WTC11 (cell line): ENCODE results near the gene DRC3. TPM values are rescaled to one million over a fixed set of nuclear protein-coding genes. Genes with fewer than 3 reads are reported as not detected.

Source experiments
- ARID4B ChIP-seq: sonication (generic); formaldehyde crosslinking; IDR thresholded peaks from 2 replicates; pipeline ENCODE4 v1.8.0; 2023; ENCODE audit warnings: missing genetic modification reagents, mild to moderate bottlenecking, borderline replicate concordance
- CBFB ChIP-seq: sonication (generic); formaldehyde crosslinking; IDR thresholded peaks from 2 replicates; pipeline ENCODE4 v1.8.1; 2022; ENCODE audit warnings: mild to moderate bottlenecking, low read depth, missing genetic modification reagents
- CDX4 ChIP-seq: fragments of 250-450 bp; sonication (Bioruptor Pico); IDR thresholded peaks from 2 replicates; pipeline ENCODE4 v1.9.0; 2021; ENCODE audit warnings: moderate library complexity, mild to moderate bottlenecking, inconsistent platforms, borderline replicate concordance
- CTCF ChIP-seq: fragments of 200-600 bp; IDR thresholded peaks from 2 replicates; pipeline ENCODE4 v1.8.0; 2022; ENCODE audit warnings: antibody characterized with exemption
- E2F1 ChIP-seq: sonication (generic); formaldehyde crosslinking; IDR thresholded peaks from 2 replicates; pipeline ENCODE4 v1.8.0; 2022; ENCODE audit warnings: mild to moderate bottlenecking, missing genetic modification reagents
- E2F4 ChIP-seq: sonication (generic); formaldehyde crosslinking; IDR thresholded peaks from 2 replicates; pipeline ENCODE4 v1.8.1; 2022; ENCODE audit warnings: low read depth, mild to moderate bottlenecking, moderate library complexity, missing genetic modification reagents, borderline replicate concordance
- ESRRA ChIP-seq: sonication (generic); formaldehyde crosslinking; IDR thresholded peaks from 2 replicates; pipeline ENCODE4 v1.8.1; 2022; ENCODE audit warnings: mild to moderate bottlenecking, missing genetic modification reagents, borderline replicate concordance
- ETV6 ChIP-seq: sonication (generic); formaldehyde crosslinking; IDR thresholded peaks from 2 replicates; pipeline ENCODE4 v1.8.1; 2022; ENCODE audit warnings: mild to moderate bottlenecking, missing genetic modification reagents
- FOXK1 ChIP-seq: sonication (generic); formaldehyde crosslinking; IDR thresholded peaks from 2 replicates; pipeline ENCODE4 v1.8.0; 2022; ENCODE audit warnings: mild to moderate bottlenecking, moderate library complexity, missing genetic modification reagents
- GTF2I ChIP-seq: fragments of 250-450 bp; sonication (Bioruptor Pico); conservative IDR thresholded peaks from 2 replicates; pipeline ENCODE4 v1.4.0; 2021; ENCODE audit warnings: mild to moderate bottlenecking
- IRF2 ChIP-seq: sonication (generic); formaldehyde crosslinking; IDR thresholded peaks from 2 replicates; pipeline ENCODE4 v1.8.0; 2022; ENCODE audit warnings: low read depth, missing genetic modification reagents, borderline replicate concordance
- MAX ChIP-seq: sonication (generic); formaldehyde crosslinking; IDR thresholded peaks from 2 replicates; pipeline ENCODE4 v1.8.0; 2022; ENCODE audit warnings: mild to moderate bottlenecking, missing genetic modification reagents
- NFATC4 ChIP-seq: fragments of 250-450 bp; sonication (Bioruptor Pico); IDR thresholded peaks from 2 replicates; pipeline ENCODE4 v1.9.0; 2021; ENCODE audit warnings: mild to moderate bottlenecking
- NFE2L1 ChIP-seq: sonication (generic); formaldehyde crosslinking; IDR thresholded peaks from 2 replicates; pipeline ENCODE4 v1.8.1; 2023; ENCODE audit warnings: missing genetic modification reagents
- NFYB ChIP-seq: sonication (generic); formaldehyde crosslinking; conservative IDR thresholded peaks from 2 replicates; pipeline ENCODE4 v1.8.0; 2022; ENCODE audit warnings: low read depth, missing genetic modification reagents
- OVOL2 ChIP-seq: fragments of 250-450 bp; sonication (Bioruptor Pico); IDR thresholded peaks from 2 replicates; pipeline ENCODE4 v1.9.0; 2021; ENCODE audit warnings: mild to moderate bottlenecking, borderline replicate concordance
- PREB ChIP-seq: sonication (generic); formaldehyde crosslinking; IDR thresholded peaks from 2 replicates; pipeline ENCODE4 v1.8.1; 2022; ENCODE audit warnings: mild to moderate bottlenecking, missing genetic modification reagents, moderate library complexity, borderline replicate concordance
- PRRX2 ChIP-seq: fragments of 250-450 bp; sonication (Bioruptor Pico); IDR thresholded peaks from 2 replicates; pipeline ENCODE4 v1.8.0; 2021; ENCODE audit warnings: mild to moderate bottlenecking
- SMAD4 ChIP-seq: sonication (generic); formaldehyde crosslinking; IDR thresholded peaks from 2 replicates; pipeline ENCODE4 v1.8.0; 2022; ENCODE audit warnings: mild to moderate bottlenecking, missing genetic modification reagents
- SP1 ChIP-seq: sonication (generic); formaldehyde crosslinking; conservative IDR thresholded peaks from 2 replicates; pipeline ENCODE4 v1.8.1; 2022; ENCODE audit warnings: missing genetic modification reagents
- TEAD4 ChIP-seq: sonication (generic); formaldehyde crosslinking; IDR thresholded peaks from 2 replicates; pipeline ENCODE4 v1.8.0; 2022; ENCODE audit warnings: mild to moderate bottlenecking, missing genetic modification reagents
- USF1 ChIP-seq: sonication (generic); formaldehyde crosslinking; IDR thresholded peaks from 2 replicates; pipeline ENCODE4 v1.8.0; 2022; ENCODE audit warnings: mild to moderate bottlenecking, missing genetic modification reagents
- ZNF121 ChIP-seq: sonication (generic); formaldehyde crosslinking; IDR thresholded peaks from 2 replicates; pipeline ENCODE4 v1.8.0; 2023; ENCODE audit warnings: missing genetic modification reagents
- ZNF219 ChIP-seq: sonication (generic); formaldehyde crosslinking; IDR thresholded peaks from 2 replicates; pipeline ENCODE4 v1.8.0; 2023; ENCODE audit warnings: missing genetic modification reagents, mild to moderate bottlenecking, borderline replicate concordance
- ZNF232 ChIP-seq: sonication (generic); formaldehyde crosslinking; IDR thresholded peaks from 2 replicates; pipeline ENCODE4 v1.8.0; 2022; ENCODE audit warnings: mild to moderate bottlenecking, missing genetic modification reagents
- ZNF423 ChIP-seq: fragments of 250-450 bp; sonication (Bioruptor Pico); IDR thresholded peaks from 2 replicates; pipeline ENCODE4 v2.1.2; 2022; ENCODE audit warnings: mild to moderate bottlenecking, moderate library complexity
- ZSCAN18 ChIP-seq: fragments of 250-450 bp; sonication (Bioruptor Pico); IDR thresholded peaks from 2 replicates; pipeline ENCODE4 v2.1.2; 2022; ENCODE audit warnings: mild to moderate bottlenecking, moderate library complexity
- total RNA-seq: library from RNA; stranded (reverse); gene quantifications from 3 replicates; pipeline ENCODE4 v1.2.3, GENCODE V29; 2021

The DRC3 gene
- total RNA-seq, 1 experiment from 2014 or later: 0.42 TPM

GRCh38 chr17:18038861-18039534 is 66.3 kb downstream of the DRC3 start, which contains the start of the genes ATPAF2 and GID4 (continued):
- TF ChIP-seq E2F4 (CRISPR knock-in tag) (no peak), MAX (peak; percentile 83), OVOL2 (CRISPR knock-in tag) (no peak), ZSCAN18 (CRISPR knock-in tag) (no peak), ZNF423 (CRISPR knock-in tag) (no peak), SP1 (CRISPR knock-in tag) (peak; percentile 98), SMAD4 (no peak), NFE2L1 (CRISPR knock-in tag) (no peak), ETV6 (CRISPR knock-in tag) (peak; percentile 58; the same call in 1 of the 2 replicates), FOXK1 (CRISPR knock-in tag) (peak; percentile 88), TEAD4 (CRISPR knock-in tag) (no peak), E2F1 (0 out of 2 replicates have a peak, but pooled peaks have one; percentile 23), ZNF121 (CRISPR knock-in tag) (no peak), PREB (CRISPR knock-in tag) (no peak), CDX4 (no peak), ARID4B (CRISPR knock-in tag) (no peak; the same call in 1 of the 2 replicates), NFATC4 (no peak), GTF2I (CRISPR knock-in tag) (no peak), NFYB (CRISPR knock-in tag) (peak; percentile 98), CTCF (no peak), ZNF219 (CRISPR knock-in tag) (no peak), ESRRA (CRISPR knock-in tag) (no peak), IRF2 (CRISPR knock-in tag) (no peak), CBFB (CRISPR knock-in tag) (peak; percentile 59; the same call in 1 of the 2 replicates), USF1 (CRISPR knock-in tag) (peak; percentile 99), PRRX2 (no peak), ZNF232 (CRISPR knock-in tag) (no peak)
